ENCODE results near the gene PPM1J.

Gene PPM1J

DNA sequence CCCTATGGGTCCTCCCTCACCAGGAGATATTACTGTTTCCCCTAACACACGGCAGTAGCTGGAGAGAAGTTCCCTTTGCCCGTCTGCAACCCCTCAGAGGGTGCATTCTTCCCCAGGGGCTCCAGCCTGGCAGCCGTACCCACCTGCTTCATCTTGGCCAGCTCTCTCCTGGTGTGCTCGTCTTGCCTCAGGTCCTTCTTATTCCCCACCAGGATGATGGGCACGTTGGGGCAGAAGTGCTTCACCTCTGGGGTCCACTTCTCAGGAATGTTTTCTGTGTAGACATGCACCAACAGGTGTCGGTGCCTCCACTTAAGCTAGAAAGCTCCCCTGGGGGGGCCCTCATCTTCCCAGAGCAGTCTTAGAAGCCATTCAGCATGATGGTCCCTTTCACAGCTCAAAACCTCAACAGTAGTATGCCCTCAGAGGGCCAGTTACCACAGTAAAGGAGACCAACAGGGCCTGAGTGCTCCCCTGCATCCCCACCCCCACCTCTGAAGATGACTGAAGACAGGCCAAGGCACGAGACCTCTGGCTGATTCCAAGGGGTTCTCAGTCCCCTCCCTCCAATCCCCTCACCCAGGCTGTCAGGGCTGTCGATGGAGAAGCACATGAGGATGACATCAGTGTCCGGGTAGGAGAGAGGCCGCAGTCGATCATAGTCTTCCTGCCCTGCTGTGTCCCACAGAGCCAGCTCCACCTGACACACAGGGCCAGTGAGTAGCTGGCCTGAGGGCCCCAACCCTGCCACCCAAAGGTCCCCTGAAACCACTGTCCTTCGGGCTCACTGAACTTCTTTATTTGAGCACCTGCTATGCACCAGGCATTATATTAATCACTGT is 12.5 kb downstream of the PPM1J start:
- TF ChIP-seq, protein P1, sequence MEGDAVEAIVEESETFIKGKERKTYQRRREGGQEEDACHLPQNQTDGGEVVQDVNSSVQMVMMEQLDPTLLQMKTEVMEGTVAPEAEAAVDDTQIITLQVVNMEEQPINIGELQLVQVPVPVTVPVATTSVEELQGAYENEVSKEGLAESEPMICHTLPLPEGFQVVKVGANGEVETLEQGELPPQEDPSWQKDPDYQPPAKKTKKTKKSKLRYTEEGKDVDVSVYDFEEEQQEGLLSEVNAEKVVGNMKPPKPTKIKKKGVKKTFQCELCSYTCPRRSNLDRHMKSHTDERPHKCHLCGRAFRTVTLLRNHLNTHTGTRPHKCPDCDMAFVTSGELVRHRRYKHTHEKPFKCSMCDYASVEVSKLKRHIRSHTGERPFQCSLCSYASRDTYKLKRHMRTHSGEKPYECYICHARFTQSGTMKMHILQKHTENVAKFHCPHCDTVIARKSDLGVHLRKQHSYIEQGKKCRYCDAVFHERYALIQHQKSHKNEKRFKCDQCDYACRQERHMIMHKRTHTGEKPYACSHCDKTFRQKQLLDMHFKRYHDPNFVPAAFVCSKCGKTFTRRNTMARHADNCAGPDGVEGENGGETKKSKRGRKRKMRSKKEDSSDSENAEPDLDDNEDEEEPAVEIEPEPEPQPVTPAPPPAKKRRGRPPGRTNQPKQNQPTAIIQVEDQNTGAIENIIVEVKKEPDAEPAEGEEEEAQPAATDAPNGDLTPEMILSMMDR (IDR thresholded peaks at IDR 0.05; ENCODE audit: low read length) = no peak
- no peak for TF ChIP-seq EZH2 (optimal IDR thresholded peaks at IDR 0.05; ENCODE audit: low read depth, low read length)
- TF ChIP-seq EZH2phosphoT487 (IDR thresholded peaks at IDR 0.05; ENCODE audit: low read length) = no peak
- no peaks in the 10 kb centered on the region for H3K9me3 ChIP-seq (replicated peaks; ENCODE audit: insufficient read depth, low read length)
- no peak overlapping the region for H3K4me2 ChIP-seq (ENCODE audit: low read depth, low read length)
- H3K27me3 ChIP-seq (replicated peaks; ENCODE audit: insufficient read depth, low read length) = 0 out of 2 replicates have a peak, but pooled peaks cover under 1% of the 10 kb centered on the region
- H3F3A ChIP-seq (ENCODE audit: insufficient read depth, low read length) = no peaks in the 10 kb centered on the region
- no peak overlapping the region for H3K27ac ChIP-seq (ENCODE audit: low read length)
- H3K79me2 ChIP-seq (ENCODE audit: low read length) = no peaks in the 10 kb centered on the region
- H4K20me1 ChIP-seq (ENCODE audit: insufficient read depth, low read length) = no peaks in the 10 kb centered on the region
- peaks cover 17% of the 10 kb centered on the region for H3K4me1 ChIP-seq (ENCODE audit: low read length)
- no peak overlapping the region for H2AFZ ChIP-seq (ENCODE audit: low read length)
- no peak overlapping the region for H3K4me3 ChIP-seq (ENCODE audit: low read length)
- DNase-seq = no peak
- no peak overlapping the region for H3K9ac ChIP-seq (ENCODE audit: low read length)
- H3K36me3 ChIP-seq (replicated peaks; ENCODE audit: insufficient read depth, low read length) = no peaks in the 10 kb centered on the region
- no peaks in the 10 kb centered on the region for H3K9me2 ChIP-seq (replicated peaks; ENCODE audit: insufficient read depth, low read length)

DNA sequence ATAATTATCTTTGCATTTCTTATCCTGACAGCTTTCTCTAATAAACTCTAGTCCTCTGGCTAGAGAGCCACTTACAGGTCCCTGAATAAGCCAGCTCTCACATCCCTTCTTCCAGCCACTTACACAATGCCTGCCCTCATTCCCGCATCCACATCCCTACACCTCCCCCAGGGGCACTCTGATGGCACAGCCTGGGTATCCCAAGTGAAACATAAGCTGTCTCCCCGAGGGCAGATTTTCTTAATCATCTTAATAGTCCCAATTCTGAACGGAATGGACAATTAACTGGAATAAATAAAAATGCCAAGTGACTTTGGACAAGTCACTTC is 13.1 kb downstream of the PPM1J start:
- H3K27me3 ChIP-seq (replicated peaks; ENCODE audit: insufficient read depth, low read length) = no peaks in the 10 kb centered on the region
- no peak for DNase-seq
- H4K20me1 ChIP-seq (ENCODE audit: insufficient read depth, low read length) = no peaks in the 10 kb centered on the region
- no peaks in the 10 kb centered on the region for H3F3A ChIP-seq (ENCODE audit: insufficient read depth, low read length)
- no peaks in the 10 kb centered on the region for H3K79me2 ChIP-seq (ENCODE audit: low read length)
- H3K9ac ChIP-seq (ENCODE audit: low read length) = no peak overlapping the region
- peaks cover 17% of the 10 kb centered on the region for H3K4me1 ChIP-seq (ENCODE audit: low read length)
- no peak overlapping the region for H3K4me3 ChIP-seq (ENCODE audit: low read length)
- TF ChIP-seq, protein P1 (IDR thresholded peaks at IDR 0.05; ENCODE audit: low read length) = no peak
- TF ChIP-seq EZH2phosphoT487 (IDR thresholded peaks at IDR 0.05; ENCODE audit: low read length) (no peak), EZH2 (optimal IDR thresholded peaks at IDR 0.05; ENCODE audit: low read depth, low read length) (no peak)
- H3K36me3 ChIP-seq (replicated peaks; ENCODE audit: insufficient read depth, low read length) = no peaks in the 10 kb centered on the region
- no peaks in the 10 kb centered on the region for H3K9me3 ChIP-seq (replicated peaks; ENCODE audit: insufficient read depth, low read length)
- no peaks in the 10 kb centered on the region for H3K9me2 ChIP-seq (replicated peaks; ENCODE audit: insufficient read depth, low read length)
- H3K4me2 ChIP-seq (ENCODE audit: low read depth, low read length) = no peak overlapping the region
- no peak overlapping the region for H3K27ac ChIP-seq (ENCODE audit: low read length)
- no peak overlapping the region for H2AFZ ChIP-seq (ENCODE audit: low read length)

- H3F3A ChIP-seq (ENCODE audit: insufficient read depth, low read length) = no peaks in the 10 kb centered on the region
- H3K4me1 ChIP-seq (ENCODE audit: low read length) = peaks cover 17% of the 10 kb centered on the region
- DNase-seq = no peak
- no peaks in the 10 kb centered on the region for H3K9me3 ChIP-seq (replicated peaks; ENCODE audit: insufficient read depth, low read length)
- H3K4me3 ChIP-seq (ENCODE audit: low read length) = no peak overlapping the region
- no peak overlapping the region for H3K27ac ChIP-seq (ENCODE audit: low read length)
- no peaks in the 10 kb centered on the region for H3K79me2 ChIP-seq (ENCODE audit: low read length)
- no peaks in the 10 kb centered on the region for H3K9me2 ChIP-seq (replicated peaks; ENCODE audit: insufficient read depth, low read length)
- no peaks in the 10 kb centered on the region for H3K27me3 ChIP-seq (replicated peaks; ENCODE audit: insufficient read depth, low read length)
- peak overlapping the region; percentile 37 for H3K4me2 ChIP-seq (ENCODE audit: low read depth, low read length)
- no peak overlapping the region for H2AFZ ChIP-seq (ENCODE audit: low read length)
- no peak overlapping the region for H3K9ac ChIP-seq (ENCODE audit: low read length)
- H3K36me3 ChIP-seq (replicated peaks; ENCODE audit: insufficient read depth, low read length) = no peaks in the 10 kb centered on the region
- H4K20me1 ChIP-seq (ENCODE audit: insufficient read depth, low read length) = no peaks in the 10 kb centered on the region
- TF ChIP-seq EZH2phosphoT487 (IDR thresholded peaks at IDR 0.05; ENCODE audit: low read length) (no peak), EZH2 (optimal IDR thresholded peaks at IDR 0.05; ENCODE audit: low read depth, low read length) (no peak)
- TF ChIP-seq, protein P1 (IDR thresholded peaks at IDR 0.05; ENCODE audit: low read length) = no peak
Observed at GRCh38 chr1:112701227-112702066, 13.7 kb downstream of the PPM1J start.
